ENCODE measurements around the gene PRMT7.
"Not testable (repeated sequence)": the region's sequence is repeated elsewhere in the genome, so short reads cannot be mapped to it uniquely, and the experiment has no call there.

PRMT7 gene

GRCh38 chr16:68283801-68284598, 26.8 kb upstream of the PRMT7 start:
- DNase-seq: peak; percentile 36

- DNase-seq: peak; percentile 40
Measured at GRCh38 chr16:68284847-68285246, 26.0 kb upstream of the PRMT7 start.

- DNase-seq: no peak
Measured at GRCh38 chr16:68285683-68286082, 25.1 kb upstream of the PRMT7 start.

- peak; percentile 64 for DNase-seq
Measured at GRCh38 chr16:68286153-68287074, 24.4 kb upstream of the PRMT7 start.

- peak; percentile 72 for DNase-seq
Measured at GRCh38 chr16:68287276-68288251, 23.3 kb upstream of the PRMT7 start.

GRCh38 chr16:68288252-68288650, 22.6 kb upstream of the PRMT7 start:
- no peak for DNase-seq

GRCh38 chr16:68288796-68289195, 22.0 kb upstream of the PRMT7 start:
- not testable (repeated sequence) for DNase-seq

GRCh38 chr16:68289202-68289601, 21.6 kb upstream of the PRMT7 start:
- DNase-seq: no peak

GRCh38 chr16:68289621-68290329, 21.0 kb upstream of the PRMT7 start:
- DNase-seq: peak; percentile 58

- no peak for DNase-seq
Measured at GRCh38 chr16:68290450-68290849, 20.4 kb upstream of the PRMT7 start.

- no peak for DNase-seq
Measured at GRCh38 chr16:68291227-68291626, 19.6 kb upstream of the PRMT7 start.

- DNase-seq: no peak
Measured at GRCh38 chr16:68292425-68292824, 18.4 kb upstream of the PRMT7 start.

GRCh38 chr16:68296291-68296690, 14.5 kb upstream of the PRMT7 start:
- DNase-seq: no peak

GRCh38 chr16:68296693-68297092, 14.1 kb upstream of the PRMT7 start:
- no peak for DNase-seq

GRCh38 chr16:68297908-68298307, 12.9 kb upstream of the PRMT7 start:
- DNase-seq: no peak

GRCh38 chr16:68298312-68298711, 12.5 kb upstream of the PRMT7 start:
- no peak for DNase-seq

- no peak for DNase-seq
Measured at GRCh38 chr16:68298907-68299561, 11.8 kb upstream of the PRMT7 start.

- DNase-seq: no peak
Measured at GRCh38 chr16:68299571-68300453, 11.0 kb upstream of the PRMT7 start.

GRCh38 chr16:68300734-68301459, 9.9 kb upstream of the PRMT7 start:
- no peak for DNase-seq

GRCh38 chr16:68306633-68307032, 4.2 kb upstream of the PRMT7 start:
- DNase-seq: no peak

Data from CD4-positive, alpha-beta T cell treated with Interleukin-17A for 4 hours (primary cell).